ENCODE results near the gene DACT1. TPM values are rescaled to one million over a fixed set of nuclear protein-coding genes. Genes with fewer than 3 reads are reported as not detected.

The DACT1 gene
- total RNA-seq, 4 donors from 2014 or later, result 1.8 to 5.1 (median 3.3) TPM

DNA sequence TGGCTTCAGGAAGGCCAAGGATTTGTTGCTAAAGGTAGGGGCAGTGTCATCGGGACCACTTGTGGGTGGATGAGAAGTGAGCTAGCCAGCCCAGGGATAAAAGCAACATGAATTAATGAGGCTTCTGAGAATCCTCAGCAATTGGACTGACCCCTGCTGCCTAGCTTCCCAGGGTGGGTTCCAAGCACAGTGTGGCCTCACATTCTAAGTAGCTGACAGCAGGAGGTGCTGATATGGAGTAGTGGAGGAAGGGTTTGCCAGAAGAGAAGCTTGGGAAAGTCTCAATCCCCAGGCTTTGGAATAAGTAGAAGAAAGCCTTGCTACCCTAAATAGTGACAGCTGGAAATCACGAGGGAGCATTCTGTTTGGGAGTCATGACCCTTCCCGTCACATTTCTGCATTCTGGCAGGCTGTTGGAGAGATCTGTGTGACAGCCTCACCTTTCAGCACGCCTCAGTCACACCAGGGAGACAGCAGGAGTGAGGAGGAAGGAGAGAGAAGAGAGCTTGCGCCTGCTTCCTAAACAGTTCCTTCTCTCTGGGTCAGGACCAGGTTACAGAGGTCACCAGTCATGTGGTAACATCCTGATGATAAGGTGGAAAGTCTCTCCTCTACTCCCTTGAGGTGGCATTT lies 31.2 kb downstream of the DACT1 start:
- H3K4me1 ChIP-seq, result no peaks in the 10 kb centered on the region
- H3K9me3 ChIP-seq, result no peaks in the 10 kb centered on the region
- 76% methylated on average over 5 of the region's 5 CpGs for WGBS
- no peak overlapping the region for H3K4me3 ChIP-seq
- H3K36me3 ChIP-seq, result no peaks in the 10 kb centered on the region
- no peak overlapping the region for H3K27ac ChIP-seq
- H3K27me3 ChIP-seq, result no peaks in the 10 kb centered on the region
- DNase-seq (ENCODE audit: low spot score in 2 of 2), result no peak
- TF ChIP-seq EP300 (IDR thresholded peaks at IDR 0.05) (no peak), POLR2A (IDR thresholded peaks at IDR 0.05) (no peak), POLR2AphosphoS5 (IDR thresholded peaks at IDR 0.05) (no peak)
- TF ChIP-seq, protein P1, sequence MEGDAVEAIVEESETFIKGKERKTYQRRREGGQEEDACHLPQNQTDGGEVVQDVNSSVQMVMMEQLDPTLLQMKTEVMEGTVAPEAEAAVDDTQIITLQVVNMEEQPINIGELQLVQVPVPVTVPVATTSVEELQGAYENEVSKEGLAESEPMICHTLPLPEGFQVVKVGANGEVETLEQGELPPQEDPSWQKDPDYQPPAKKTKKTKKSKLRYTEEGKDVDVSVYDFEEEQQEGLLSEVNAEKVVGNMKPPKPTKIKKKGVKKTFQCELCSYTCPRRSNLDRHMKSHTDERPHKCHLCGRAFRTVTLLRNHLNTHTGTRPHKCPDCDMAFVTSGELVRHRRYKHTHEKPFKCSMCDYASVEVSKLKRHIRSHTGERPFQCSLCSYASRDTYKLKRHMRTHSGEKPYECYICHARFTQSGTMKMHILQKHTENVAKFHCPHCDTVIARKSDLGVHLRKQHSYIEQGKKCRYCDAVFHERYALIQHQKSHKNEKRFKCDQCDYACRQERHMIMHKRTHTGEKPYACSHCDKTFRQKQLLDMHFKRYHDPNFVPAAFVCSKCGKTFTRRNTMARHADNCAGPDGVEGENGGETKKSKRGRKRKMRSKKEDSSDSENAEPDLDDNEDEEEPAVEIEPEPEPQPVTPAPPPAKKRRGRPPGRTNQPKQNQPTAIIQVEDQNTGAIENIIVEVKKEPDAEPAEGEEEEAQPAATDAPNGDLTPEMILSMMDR (IDR thresholded peaks at IDR 0.05), result no peak

- Histone ChIP-seq H3K4me1 (no peaks in the 10 kb centered on the region), H3K27ac (no peak overlapping the region), H3K4me3 (no peak overlapping the region), H3K9me3 (no peaks in the 10 kb centered on the region), H3K36me3 (no peaks in the 10 kb centered on the region), H3K27me3 (no peaks in the 10 kb centered on the region)
- 65% methylated on average over 7 of the region's 7 CpGs for WGBS
- DNase-seq (ENCODE audit: low spot score in 2 of 2), result no peak
- TF ChIP-seq POLR2A (IDR thresholded peaks at IDR 0.05), result no peak
- TF ChIP-seq, protein P1 (IDR thresholded peaks at IDR 0.05), result no peak
Measured at GRCh38 chr14:58669556-58670200, 31.9 kb downstream of the DACT1 start.

DNA sequence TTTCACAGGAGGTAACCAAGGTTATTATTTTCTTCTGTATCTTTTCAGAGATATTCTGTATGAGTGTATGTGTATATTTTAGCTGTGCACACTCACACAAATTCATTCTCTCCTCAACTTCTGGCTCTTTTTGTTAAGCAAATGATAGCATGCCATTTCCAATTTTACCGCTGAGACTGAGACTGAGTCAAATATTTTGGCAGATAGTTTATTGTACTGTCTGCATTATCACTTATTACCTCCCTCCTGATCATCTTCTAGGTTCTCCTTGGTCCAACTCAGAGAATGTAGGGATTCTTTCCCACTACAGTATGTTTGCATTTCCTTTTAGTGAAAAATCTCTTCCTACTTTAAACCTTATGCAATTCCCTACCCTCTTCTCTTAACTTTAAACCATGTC lies 33.3 kb downstream of the DACT1 start:
- TF ChIP-seq POLR2AphosphoS5 (IDR thresholded peaks at IDR 0.05) (no peak), POLR2A (IDR thresholded peaks at IDR 0.05) (no peak), EP300 (IDR thresholded peaks at IDR 0.05) (no peak)
- TF ChIP-seq, protein P1 (IDR thresholded peaks at IDR 0.05), result no peak
- WGBS, result 13% methylated on average over 1 of the region's 1 CpG

GRCh38 chr14:58671436-58671835 lies 33.7 kb downstream of the DACT1 start:
- H3K27me3 ChIP-seq, result no peaks in the 10 kb centered on the region
- 56% methylated on average over 4 of the region's 4 CpGs for WGBS
- no peaks in the 10 kb centered on the region for H3K4me1 ChIP-seq
- TF ChIP-seq, protein P1 (IDR thresholded peaks at IDR 0.05), result no peak
- no peak for TF ChIP-seq EP300 (IDR thresholded peaks at IDR 0.05)
- no peak for TF ChIP-seq POLR2AphosphoS5 (IDR thresholded peaks at IDR 0.05)
- TF ChIP-seq POLR2A (IDR thresholded peaks at IDR 0.05), result no peak
- no peaks in the 10 kb centered on the region for H3K36me3 ChIP-seq
- no peaks in the 10 kb centered on the region for H3K9me3 ChIP-seq
- DNase-seq (ENCODE audit: low spot score in 2 of 2), result no peak
- no peak overlapping the region for H3K27ac ChIP-seq
- no peak overlapping the region for H3K4me3 ChIP-seq

More for the DNA sequence above, 33.3 kb downstream of the DACT1 start:
- H3K27ac ChIP-seq, result no peak overlapping the region
- H3K36me3 ChIP-seq, result no peaks in the 10 kb centered on the region
- DNase-seq (ENCODE audit: low spot score in 2 of 2), result no peak
- no peaks in the 10 kb centered on the region for H3K27me3 ChIP-seq
- no peaks in the 10 kb centered on the region for H3K9me3 ChIP-seq
- H3K4me3 ChIP-seq, result no peak overlapping the region
- H3K4me1 ChIP-seq, result no peaks in the 10 kb centered on the region

GRCh38 chr14:58673722-58674121 lies 36.0 kb downstream of the DACT1 start:
- 86% methylated on average over 2 of the region's 2 CpGs for WGBS
- H3K27ac ChIP-seq, result no peak overlapping the region
- H3K27me3 ChIP-seq, result no peaks in the 10 kb centered on the region
- TF ChIP-seq POLR2A (IDR thresholded peaks at IDR 0.05), result no peak
- no peak for TF ChIP-seq POLR2AphosphoS5 (IDR thresholded peaks at IDR 0.05)
- no peak for TF ChIP-seq EP300 (IDR thresholded peaks at IDR 0.05)
- TF ChIP-seq, protein P1 (IDR thresholded peaks at IDR 0.05), result no peak
- H3K4me1 ChIP-seq, result no peaks in the 10 kb centered on the region
- H3K36me3 ChIP-seq, result no peaks in the 10 kb centered on the region
- H3K4me3 ChIP-seq, result no peak overlapping the region
- no peaks in the 10 kb centered on the region for H3K9me3 ChIP-seq
- DNase-seq (ENCODE audit: low spot score in 2 of 2), result no peak
